Muscle layer of duodenum (tissue), 2 donors: ENCODE measurements around the gene TMEM250.

Experiments used
- H3K27ac ChIP-seq: one replicate; pipeline ENCODE4 v1.7.0; 2013; ENCODE audit warnings: mild to moderate bottlenecking, low read length
- H3K27me3 ChIP-seq: one replicate; pipeline ENCODE4 v1.7.0; 2013; ENCODE audit warnings: low read depth, mild to moderate bottlenecking, control low read depth, low read length
- H3K36me3 ChIP-seq, 2 donors: one replicate each; pipeline ENCODE4 v1.7.0; 2013; ENCODE audit warnings: low read length in 2 of 2, control low read depth in 1 of 2, mild to moderate bottlenecking in 1 of 2; ENCODE audit not compliant: insufficient read depth in 2 of 2, control insufficient read depth in 1 of 2
- H3K4me1 ChIP-seq, 2 donors: one replicate each; pipeline ENCODE4 v1.7.0; 2013; ENCODE audit warnings: low read length in 2 of 2, mild to moderate bottlenecking in 2 of 2, control low read depth in 1 of 2, moderate library complexity in 1 of 2; ENCODE audit not compliant: insufficient read depth in 2 of 2, control insufficient read depth in 1 of 2
- H3K4me3 ChIP-seq, 2 donors: one replicate each; pipeline ENCODE4 v1.7.0; 2013; ENCODE audit warnings: low read length in 2 of 2, low read depth in 1 of 2, mild to moderate bottlenecking in 1 of 2
- H3K9me3 ChIP-seq, 2 donors: one replicate each; pipeline ENCODE4 v1.7.0; 2013; ENCODE audit warnings: low read length in 2 of 2, control low read depth in 1 of 2, mild to moderate bottlenecking in 1 of 2; ENCODE audit not compliant: control insufficient read depth in 1 of 2
- donor health status: healthy.

The TMEM250 gene

GRCh38 chr9:136096505-136097001 is 22.1 kb downstream of the TMEM250 start:
- H3K36me3 ChIP-seq, result no peaks in the 10 kb centered on the region
- H3K9me3 ChIP-seq, result no peaks in the 10 kb centered on the region
- no peak overlapping the region for H3K4me3 ChIP-seq
- no peak overlapping the region for H3K27ac ChIP-seq
- peaks cover 0 to 41% of the 10 kb centered on the region in 2 donors for H3K4me1 ChIP-seq
- no peaks in the 10 kb centered on the region for H3K27me3 ChIP-seq

- Histone ChIP-seq H3K36me3 (no peaks in the 10 kb centered on the region), H3K9me3 (no peaks in the 10 kb centered on the region), H3K4me3 (peak within 1 kb of the TSS; percentile 55 to 88), H3K27ac (peak within 1 kb of the TSS; percentile 45), H3K4me1 (peaks cover 0 to 52% of the 10 kb centered on the region in 2 donors), H3K27me3 (no peaks in the 10 kb centered on the region)
These were observed 23.3 kb downstream of the TMEM250 start, which contains the start of gene NACC2 for GRCh38 chr9:136095070-136096058. TSS of gene NACC2 (minus strand) at chr9:136095289. CDS start at chr9:136050521, 44,768 bp downstream.

GRCh38 chr9:136093995-136094881 is 24.4 kb downstream of the TMEM250 start:
- Histone ChIP-seq H3K27ac (peak overlapping the region; percentile 45), H3K9me3 (no peaks in the 10 kb centered on the region), H3K27me3 (no peaks in the 10 kb centered on the region), H3K4me1 (peaks cover 3 to 62% of the 10 kb centered on the region in 2 donors), H3K36me3 (no peaks in the 10 kb centered on the region), H3K4me3 (peak overlapping the region; percentile 52 to 88)

- Histone ChIP-seq H3K4me1 (peaks cover 3 to 63% of the 10 kb centered on the region in 2 donors), H3K4me3 (peak overlapping the region; percentile 52 to 88), H3K27ac (peak overlapping the region; percentile 45), H3K36me3 (no peaks in the 10 kb centered on the region), H3K9me3 (no peaks in the 10 kb centered on the region), H3K27me3 (no peaks in the 10 kb centered on the region)
These were observed 25.2 kb downstream of the TMEM250 start for GRCh38 chr9:136093346-136093986.

GRCh38 chr9:136092741-136093140 is 25.9 kb downstream of the TMEM250 start:
- Histone ChIP-seq H3K9me3 (no peaks in the 10 kb centered on the region), H3K36me3 (no peaks in the 10 kb centered on the region), H3K4me3 (peak overlapping the region; percentile 52 to 88), H3K27me3 (no peaks in the 10 kb centered on the region), H3K4me1 (peaks cover 3 to 71% of the 10 kb centered on the region in 2 donors), H3K27ac (peak overlapping the region; percentile 20)

- H3K4me3 ChIP-seq, result peak overlapping the region in 1 of 2 donors; percentile 88
- H3K36me3 ChIP-seq, result no peaks in the 10 kb centered on the region
- no peaks in the 10 kb centered on the region for H3K9me3 ChIP-seq
- peak overlapping the region; percentile 20 for H3K27ac ChIP-seq
- H3K27me3 ChIP-seq, result no peaks in the 10 kb centered on the region
- peaks cover 3 to 75% of the 10 kb centered on the region in 2 donors for H3K4me1 ChIP-seq
These were observed 26.4 kb downstream of the TMEM250 start for GRCh38 chr9:136092353-136092650.

GRCh38 chr9:136091582-136092352 is 26.9 kb downstream of the TMEM250 start:
- peak overlapping the region; percentile 82 for H3K27ac ChIP-seq
- no peaks in the 10 kb centered on the region for H3K27me3 ChIP-seq
- peaks cover 3 to 80% of the 10 kb centered on the region in 2 donors for H3K4me1 ChIP-seq
- H3K9me3 ChIP-seq, result no peaks in the 10 kb centered on the region
- no peaks in the 10 kb centered on the region for H3K36me3 ChIP-seq
- peak overlapping the region in 1 of 2 donors; percentile 88 for H3K4me3 ChIP-seq

- H3K4me3 ChIP-seq, result peak overlapping the region in 1 of 2 donors; percentile 88
- H3K36me3 ChIP-seq, result no peaks in the 10 kb centered on the region
- peaks cover 3 to 82% of the 10 kb centered on the region in 2 donors for H3K4me1 ChIP-seq
- H3K27me3 ChIP-seq, result no peaks in the 10 kb centered on the region
- no peaks in the 10 kb centered on the region for H3K9me3 ChIP-seq
- H3K27ac ChIP-seq, result peak overlapping the region; percentile 82
These were observed 27.7 kb downstream of the TMEM250 start for GRCh38 chr9:136090768-136091581.

GRCh38 chr9:136090056-136090735 is 28.5 kb downstream of the TMEM250 start:
- H3K27me3 ChIP-seq, result no peaks in the 10 kb centered on the region
- H3K36me3 ChIP-seq, result no peaks in the 10 kb centered on the region
- H3K4me1 ChIP-seq, result peaks cover 3 to 88% of the 10 kb centered on the region in 2 donors
- peak overlapping the region in 1 of 2 donors; percentile 88 for H3K4me3 ChIP-seq
- H3K9me3 ChIP-seq, result no peaks in the 10 kb centered on the region
- peak overlapping the region; percentile 82 for H3K27ac ChIP-seq
